GM13976 (cell line): ENCODE measurements around the gene ALDH3A1.

Source experiments
- DNase-seq: peaks from one replicate; pipeline ENCODE4 v3.0.0; 2012; ENCODE audit warnings: low spot score
- in situ Hi-C: fragments of 300-500 bp; cut with MboI; formaldehyde crosslinking; loops from one replicate; pipeline ENCODE4 v1.12.0; 2022; ENCODE audit warnings: low sequenced_read_pairs, mixed read lengths, inconsistent platforms; ENCODE audit not compliant: unreplicated experiment
- TF ChIP-seq, protein P1 (sequence below): IDR thresholded peaks from 2 replicates; pipeline ENCODE4 v1.5.1; 2012; ENCODE audit warnings: borderline replicate concordance, mild to moderate bottlenecking; ENCODE audit not compliant: insufficient read depth; ENCODE audit errors: extremely low read depth, missing control alignments, control extremely low read depth

Gene ALDH3A1

DNA sequence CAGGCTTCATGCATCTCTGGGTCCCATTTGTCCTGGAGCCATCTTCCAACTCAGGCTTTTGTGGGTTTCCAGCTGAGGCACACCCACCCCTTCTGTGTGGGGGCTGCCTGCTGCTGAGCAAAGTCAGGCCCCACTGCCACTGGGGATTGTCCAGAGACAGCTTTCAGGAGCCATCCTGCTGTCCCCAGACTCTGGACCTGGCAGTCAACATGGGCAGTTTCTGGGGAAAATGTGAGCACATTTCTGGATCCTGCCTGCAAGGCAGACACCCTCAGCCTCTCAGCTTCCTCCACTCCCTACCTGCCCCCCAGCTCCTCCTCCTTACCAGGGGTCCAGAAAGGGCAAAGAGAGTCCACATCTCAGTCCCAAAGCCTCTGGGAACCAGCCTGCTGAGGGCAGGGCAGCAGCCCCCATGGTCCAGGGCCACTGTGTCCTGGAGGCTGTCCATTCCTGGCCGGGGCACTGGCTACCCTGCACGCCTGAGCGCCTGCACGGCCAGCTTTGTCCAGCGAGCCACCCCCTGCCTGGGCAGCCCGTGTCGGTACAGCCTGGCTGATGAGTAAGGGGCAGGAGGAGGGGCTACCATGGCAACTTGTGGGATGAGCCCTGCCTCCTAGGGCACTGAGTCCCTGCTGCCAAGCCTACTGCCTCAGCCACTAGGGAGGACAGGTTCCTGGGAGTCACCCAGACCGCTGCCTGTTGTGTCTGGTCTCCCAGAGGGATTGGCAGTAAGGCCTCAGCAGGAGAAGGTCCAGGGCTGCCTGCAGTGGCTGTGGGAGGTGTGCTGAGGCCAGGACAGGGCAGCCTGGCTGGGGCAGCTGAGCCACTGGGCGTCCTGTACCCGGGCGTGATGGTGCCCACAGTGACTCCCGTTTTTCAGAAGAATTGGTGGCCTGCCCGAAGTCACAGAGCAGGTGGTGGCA is 31.7 kb downstream of the ALDH3A1 start, which contains the start of gene SLC47A2:
Gene SLC47A2 (minus strand): TSS at position 477 of the 923 bp plus-strand sequence. CDS start 29 bp downstream, at position 448.
- TF ChIP-seq, protein P1, sequence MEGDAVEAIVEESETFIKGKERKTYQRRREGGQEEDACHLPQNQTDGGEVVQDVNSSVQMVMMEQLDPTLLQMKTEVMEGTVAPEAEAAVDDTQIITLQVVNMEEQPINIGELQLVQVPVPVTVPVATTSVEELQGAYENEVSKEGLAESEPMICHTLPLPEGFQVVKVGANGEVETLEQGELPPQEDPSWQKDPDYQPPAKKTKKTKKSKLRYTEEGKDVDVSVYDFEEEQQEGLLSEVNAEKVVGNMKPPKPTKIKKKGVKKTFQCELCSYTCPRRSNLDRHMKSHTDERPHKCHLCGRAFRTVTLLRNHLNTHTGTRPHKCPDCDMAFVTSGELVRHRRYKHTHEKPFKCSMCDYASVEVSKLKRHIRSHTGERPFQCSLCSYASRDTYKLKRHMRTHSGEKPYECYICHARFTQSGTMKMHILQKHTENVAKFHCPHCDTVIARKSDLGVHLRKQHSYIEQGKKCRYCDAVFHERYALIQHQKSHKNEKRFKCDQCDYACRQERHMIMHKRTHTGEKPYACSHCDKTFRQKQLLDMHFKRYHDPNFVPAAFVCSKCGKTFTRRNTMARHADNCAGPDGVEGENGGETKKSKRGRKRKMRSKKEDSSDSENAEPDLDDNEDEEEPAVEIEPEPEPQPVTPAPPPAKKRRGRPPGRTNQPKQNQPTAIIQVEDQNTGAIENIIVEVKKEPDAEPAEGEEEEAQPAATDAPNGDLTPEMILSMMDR: no peak
- in situ Hi-C loops: no loop called here
- DNase-seq: no peak

DNA sequence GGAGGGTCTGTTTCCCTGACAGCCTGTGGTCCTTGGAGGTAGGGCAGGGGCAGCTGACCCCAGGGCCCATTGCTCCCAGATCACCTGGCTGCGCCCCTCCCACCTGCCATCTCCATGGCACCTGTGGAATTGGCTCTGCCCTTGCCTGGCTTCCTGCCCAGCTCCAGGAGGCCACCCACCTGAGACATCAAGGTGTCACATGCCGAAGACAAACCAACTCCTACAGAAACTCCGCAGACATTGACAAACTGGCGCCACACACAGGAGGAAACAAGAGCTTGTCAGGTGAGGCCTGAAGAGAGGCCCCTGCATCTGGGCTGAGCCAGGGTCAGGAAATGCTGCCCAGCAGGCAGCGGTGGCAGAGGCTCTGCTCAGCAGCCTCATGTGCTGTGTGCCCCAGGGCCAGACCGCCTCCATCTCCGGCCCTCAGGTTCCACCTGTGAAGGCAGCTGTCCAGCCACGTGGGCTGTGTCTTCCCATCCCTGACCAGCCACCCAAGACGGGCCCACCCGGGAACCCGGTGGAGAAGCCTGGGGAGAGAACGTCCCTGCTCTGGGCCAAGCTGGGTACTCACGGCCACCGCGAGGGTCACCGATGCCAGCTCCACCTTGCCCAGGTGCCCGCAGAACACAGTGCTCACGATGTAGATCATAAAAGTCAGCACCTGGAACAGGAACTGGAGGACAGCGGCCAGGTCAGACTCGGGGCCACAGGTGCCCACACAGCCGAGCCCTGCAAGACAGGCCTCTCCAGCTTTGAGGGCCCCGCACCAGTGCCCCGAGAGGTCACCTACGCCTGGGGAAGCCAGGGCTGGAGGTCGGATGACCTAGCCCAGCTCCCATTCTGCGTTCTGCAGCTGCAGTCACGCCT is 33.3 kb downstream of the ALDH3A1 start:
- in situ Hi-C loops: no loop called here
- DNase-seq: no peak
- TF ChIP-seq, protein P1: no peak

DNA sequence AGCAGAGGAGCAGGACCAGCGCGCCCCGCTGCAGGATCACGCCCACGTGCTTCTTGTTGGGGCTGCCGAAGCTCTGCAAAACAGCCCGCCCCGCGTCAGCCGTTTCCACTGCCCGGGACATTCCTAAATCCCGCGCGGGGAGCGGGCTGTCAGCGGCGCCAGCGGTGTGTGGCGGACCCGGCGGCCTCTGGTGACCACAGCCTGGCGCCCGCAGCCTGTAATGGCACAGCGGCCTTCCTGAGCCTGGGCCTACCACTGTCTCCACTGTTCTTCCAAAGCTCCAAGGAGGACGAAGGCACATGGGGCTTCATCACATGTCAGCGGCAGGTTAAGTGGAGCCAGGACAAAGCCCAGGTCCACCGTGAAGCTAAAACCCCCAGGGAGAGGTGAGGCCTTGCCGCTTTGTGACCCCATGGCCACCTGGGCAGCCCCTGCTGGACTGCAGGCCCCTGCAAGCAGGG is 34.2 kb downstream of the ALDH3A1 start:
- DNase-seq: no peak
- in situ Hi-C loops: no loop called here
- TF ChIP-seq, protein P1: no peak

DNA sequence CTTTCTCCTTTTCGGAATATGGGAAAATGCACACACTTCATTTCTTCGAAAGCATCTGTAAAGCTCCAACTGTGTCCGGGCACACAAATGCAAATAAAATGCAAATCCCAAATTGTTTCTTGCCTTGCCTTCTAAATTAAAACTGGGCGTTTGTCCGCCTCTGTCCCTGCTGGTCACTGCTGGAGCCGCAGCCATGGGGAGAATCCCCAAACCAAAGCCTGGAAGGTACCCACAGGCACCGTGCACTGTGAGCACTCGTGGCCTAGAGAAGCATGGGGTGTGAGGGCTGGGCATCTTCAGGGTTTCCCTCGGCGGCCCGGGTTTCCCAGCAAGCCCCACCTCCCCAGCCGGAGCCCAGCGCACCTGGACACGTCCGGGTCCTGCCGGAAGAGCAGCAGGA is 34.6 kb downstream of the ALDH3A1 start:
- TF ChIP-seq, protein P1: no peak
- DNase-seq: peak; percentile 16
- in situ Hi-C loops: no loop called here

DNA sequence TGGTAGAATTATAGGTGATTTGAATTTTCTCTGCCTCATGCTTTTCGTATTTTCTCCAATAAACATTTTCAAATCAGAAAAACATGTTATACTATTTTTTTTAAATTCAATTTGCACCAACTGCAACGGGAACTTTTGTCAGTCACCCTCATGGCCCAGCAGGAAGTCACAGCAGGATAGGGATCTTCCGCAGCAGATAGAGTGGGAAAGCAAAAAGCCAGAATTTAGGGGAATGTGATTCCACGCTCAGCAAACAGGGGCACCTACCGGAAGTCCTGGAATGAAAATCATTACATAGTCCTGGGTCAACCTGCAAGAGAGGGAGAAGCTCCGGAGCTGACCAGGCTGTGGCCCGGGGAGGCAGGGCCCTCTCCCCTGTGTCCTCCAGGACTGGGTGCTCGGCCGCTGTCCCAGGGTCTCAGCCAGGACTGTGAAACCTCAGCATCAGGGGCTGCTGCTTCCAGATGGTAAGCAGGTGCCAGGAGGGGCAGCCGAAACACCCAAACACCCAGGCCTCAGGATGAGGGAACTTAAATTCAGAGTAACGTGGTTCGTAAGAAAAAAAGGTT is 35.6 kb downstream of the ALDH3A1 start:
- in situ Hi-C loops: no loop called here

More for the DNA sequence above, 35.6 kb downstream of the ALDH3A1 start:
- peak; percentile 14 for DNase-seq
- TF ChIP-seq, protein P1: no peak
